ENCODE data around the gene KCTD13.
"Not testable (repeated sequence)": the region's sequence is repeated elsewhere in the genome, so short reads cannot be mapped to it uniquely, and the experiment has no call there.

Gene KCTD13

DNA sequence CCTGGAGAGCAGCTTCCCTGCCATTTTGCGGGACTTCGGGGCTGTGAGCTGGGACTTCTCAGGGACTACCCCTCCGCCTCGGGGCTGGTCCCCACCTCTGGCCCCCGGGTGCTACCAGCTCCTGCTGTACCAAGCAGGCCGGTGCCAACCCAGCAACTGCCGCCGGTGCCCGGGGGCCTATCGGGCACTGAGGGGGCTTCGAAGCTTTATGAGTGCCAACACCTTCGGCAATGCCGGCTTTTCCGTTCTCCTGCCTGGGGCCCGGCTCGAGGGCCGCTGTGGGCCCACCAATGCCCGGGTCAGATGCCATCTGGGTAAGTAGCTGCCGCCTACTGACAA lies 24.4 kb downstream of the KCTD13 start:
- no peak overlapping the region for H3K27ac Mint-ChIP-seq
- peaks cover 37% of the 10 kb centered on the region for H3K27me3 Mint-ChIP-seq
- no peak for DNase-seq

GRCh38 chr16:29900888-29901606 lies 25.0 kb downstream of the KCTD13 start:
- Mint-ChIP-seq H3K9me3 (no peaks in the 10 kb centered on the region), H3K4me1 (peaks cover 28% of the 10 kb centered on the region), H3K27ac (no peak overlapping the region), H3K27me3 (peaks cover 42% of the 10 kb centered on the region), H3K4me3 (peak overlapping the region; percentile 77 to 80)
- ATAC-seq = no peak
- DNase-seq = no peak

More for the DNA sequence above, 24.4 kb downstream of the KCTD13 start:
- H3K4me3 Mint-ChIP-seq = peak overlapping the region in 1 of 2 donors; percentile 47
- ATAC-seq = no peak
- H3K4me1 Mint-ChIP-seq = peaks cover 28% of the 10 kb centered on the region
- H3K9me3 Mint-ChIP-seq = no peaks in the 10 kb centered on the region

DNA sequence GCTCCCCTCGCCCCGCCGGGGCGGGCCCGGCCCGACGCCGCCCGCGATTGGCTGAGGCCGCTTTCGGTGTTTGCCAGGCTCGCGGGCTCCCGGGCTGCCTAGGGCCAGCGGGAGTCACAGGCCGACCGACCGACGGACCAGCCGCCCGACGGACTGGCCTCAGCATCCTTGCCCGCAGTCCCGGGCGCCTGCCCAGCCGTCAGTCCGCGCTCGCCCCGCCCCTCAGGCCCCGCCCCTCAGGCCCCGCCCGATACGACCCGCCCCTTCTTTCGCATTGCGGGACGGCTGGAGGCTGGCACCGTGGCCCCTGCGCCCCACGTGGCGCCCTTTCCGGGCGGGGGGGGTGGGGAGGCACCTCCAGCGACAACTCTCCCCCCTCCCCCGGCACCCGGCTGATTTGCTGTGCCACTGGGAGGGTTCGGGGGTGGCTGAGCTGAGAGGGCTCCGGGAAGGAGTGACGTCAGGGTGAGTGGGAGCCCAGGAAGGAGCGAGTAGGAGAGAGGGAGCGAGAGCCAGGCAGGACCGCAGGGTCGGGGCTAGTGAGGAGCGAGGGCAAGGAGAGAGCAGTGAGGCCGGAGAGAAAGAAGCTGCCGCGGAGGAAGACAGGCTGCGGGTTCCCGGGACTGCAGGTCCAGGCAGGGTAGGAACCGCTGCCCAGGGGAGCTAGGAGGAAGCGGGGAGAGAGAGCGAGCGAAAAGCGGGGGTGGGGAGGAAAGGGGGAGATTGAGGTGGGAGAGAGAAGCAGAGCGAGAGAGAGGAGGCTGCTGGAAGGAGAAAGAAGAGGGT lies 25.7 kb downstream of the KCTD13 start, which contains the start of gene ASPHD1:
Gene ASPHD1 (plus strand): TSS at position 387 of the 786 bp plus-strand sequence. CDS start 484 bp downstream, outside the sequence.
- ATAC-seq = peak; percentile 87

DNA sequence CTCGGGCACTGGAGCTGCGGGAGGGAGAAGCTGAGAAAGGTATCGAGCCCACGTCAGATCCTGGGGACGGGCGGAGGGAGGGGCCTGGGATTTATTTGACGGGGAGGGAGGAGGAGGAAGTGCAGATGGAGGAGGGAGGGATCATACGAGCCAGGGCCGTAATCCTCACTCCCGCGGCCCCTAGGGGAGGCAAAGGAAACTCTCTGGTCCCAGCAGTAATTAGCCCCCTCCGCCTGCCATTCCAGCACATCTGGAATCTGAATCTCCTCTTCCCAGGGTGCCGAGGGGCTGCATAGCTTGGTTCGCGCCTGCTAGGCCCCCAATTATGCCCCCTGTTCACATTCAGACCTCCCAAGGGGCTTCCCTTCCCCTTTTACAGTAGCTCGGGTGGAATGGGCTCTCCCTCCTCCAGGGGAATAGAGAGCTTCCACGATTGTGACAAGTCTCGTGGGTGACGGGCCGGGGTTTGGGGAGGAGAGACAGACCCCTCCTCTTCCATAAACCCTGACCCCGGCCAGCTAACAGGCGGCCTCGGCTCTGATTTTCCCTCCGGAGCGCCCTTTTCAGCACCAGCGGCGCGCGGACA lies 26.4 kb downstream of the KCTD13 start, which contains the start of gene SEZ6L2:
Gene SEZ6L2 (minus strand): TSS at position 35 of the 586 bp plus-strand sequence. CDS start 531 bp downstream, outside the sequence.
- Mint-ChIP-seq H3K9me3 (no peaks in the 10 kb centered on the region), H3K4me1 (peaks cover 28% of the 10 kb centered on the region), H3K27me3 (peaks cover 52% of the 10 kb centered on the region), H3K4me3 (peak within 1 kb of the TSS; percentile 77 to 80), H3K27ac (peak within 1 kb of the TSS in 1 of 2 donors; percentile 61)
- DNase-seq = peak in 1 of 2 donors; percentile 68
- ATAC-seq = no peak

More for the DNA sequence above, 25.7 kb downstream of the KCTD13 start, which contains the start of gene ASPHD1:
- DNase-seq = peak; percentile 59 to 82
- Mint-ChIP-seq H3K27ac (no peak within 1 kb of the TSS), H3K4me3 (peak within 1 kb of the TSS; percentile 77 to 80), H3K4me1 (peaks cover 28% of the 10 kb centered on the region), H3K9me3 (no peaks in the 10 kb centered on the region), H3K27me3 (peaks cover 50% of the 10 kb centered on the region)

- peaks cover 52% of the 10 kb centered on the region for H3K27me3 Mint-ChIP-seq
- peaks cover 28% of the 10 kb centered on the region for H3K4me1 Mint-ChIP-seq
- no peaks in the 10 kb centered on the region for H3K9me3 Mint-ChIP-seq
- DNase-seq = no peak
- H3K27ac Mint-ChIP-seq = peak overlapping the region in 1 of 2 donors; percentile 61
- ATAC-seq = no peak
- peak overlapping the region; percentile 24 to 57 for H3K4me3 Mint-ChIP-seq
Measured at GRCh38 chr16:29898804-29899515, 27.1 kb downstream of the KCTD13 start.

DNA sequence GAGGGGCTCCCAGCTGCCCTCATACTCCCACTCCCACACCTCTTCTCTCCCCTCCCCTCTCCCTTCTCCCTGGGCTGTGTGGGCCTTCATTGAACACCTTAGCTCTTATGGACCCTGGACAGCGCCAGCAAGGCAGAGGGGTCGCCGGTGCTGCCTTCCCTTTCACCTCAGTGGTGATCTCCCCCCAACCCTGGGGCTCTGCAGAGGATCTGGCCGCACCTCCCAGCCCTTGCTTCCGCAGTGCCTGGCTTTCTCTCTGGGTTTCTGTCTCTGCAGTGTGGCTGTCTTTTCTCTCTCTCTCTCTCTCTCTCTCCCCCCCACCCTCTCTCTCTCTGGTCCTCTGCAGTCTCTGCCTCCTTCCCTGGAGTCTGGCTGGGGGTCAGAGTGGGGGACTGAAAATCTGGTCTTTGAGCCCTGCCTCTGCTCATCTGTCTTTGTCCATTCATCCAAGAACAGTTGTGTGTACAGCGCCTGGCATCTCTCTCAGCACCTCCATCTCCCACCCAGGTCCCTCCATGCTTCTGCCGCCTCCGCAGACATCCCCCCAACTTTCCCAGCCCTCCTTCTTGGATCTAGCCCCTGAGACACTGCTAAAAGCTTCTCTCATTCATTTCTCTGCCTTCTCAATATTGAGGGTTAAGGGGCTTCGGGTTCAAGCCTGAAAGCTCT lies 27.8 kb downstream of the KCTD13 start:
- no peak overlapping the region for H3K27ac Mint-ChIP-seq

DNA sequence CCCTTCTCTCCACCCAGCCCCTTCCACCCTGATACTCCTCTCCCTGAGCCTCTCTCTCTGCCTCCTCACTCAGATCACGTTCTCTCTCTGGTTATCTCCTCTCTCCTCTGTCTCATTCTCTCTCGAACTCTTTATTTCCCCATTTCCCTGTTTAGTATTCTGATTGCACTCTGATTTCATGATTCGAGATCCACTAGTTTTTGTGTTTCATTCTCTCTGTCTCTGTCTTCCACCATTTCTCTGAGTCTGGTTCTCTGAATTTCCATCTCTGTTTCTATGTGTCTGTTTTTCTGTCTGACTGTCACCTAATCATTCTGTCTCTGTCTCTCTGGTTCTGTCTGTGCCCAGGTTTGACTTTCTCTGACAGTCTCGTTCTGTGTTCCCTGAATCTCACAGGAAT lies 28.7 kb downstream of the KCTD13 start:
- DNase-seq (no peak), ATAC-seq (no peak)
- Mint-ChIP-seq H3K4me3 (no peak overlapping the region), H3K4me1 (peaks cover 21% of the 10 kb centered on the region), H3K9me3 (no peaks in the 10 kb centered on the region), H3K27me3 (peaks cover 52% of the 10 kb centered on the region), H3K27ac (no peak overlapping the region)

More for the DNA sequence above, 27.8 kb downstream of the KCTD13 start:
- DNase-seq (no peak), ATAC-seq (no peak)
- Mint-ChIP-seq H3K9me3 (no peaks in the 10 kb centered on the region), H3K4me1 (peaks cover 22% of the 10 kb centered on the region), H3K4me3 (no peak overlapping the region), H3K27me3 (peaks cover 52% of the 10 kb centered on the region)

DNA sequence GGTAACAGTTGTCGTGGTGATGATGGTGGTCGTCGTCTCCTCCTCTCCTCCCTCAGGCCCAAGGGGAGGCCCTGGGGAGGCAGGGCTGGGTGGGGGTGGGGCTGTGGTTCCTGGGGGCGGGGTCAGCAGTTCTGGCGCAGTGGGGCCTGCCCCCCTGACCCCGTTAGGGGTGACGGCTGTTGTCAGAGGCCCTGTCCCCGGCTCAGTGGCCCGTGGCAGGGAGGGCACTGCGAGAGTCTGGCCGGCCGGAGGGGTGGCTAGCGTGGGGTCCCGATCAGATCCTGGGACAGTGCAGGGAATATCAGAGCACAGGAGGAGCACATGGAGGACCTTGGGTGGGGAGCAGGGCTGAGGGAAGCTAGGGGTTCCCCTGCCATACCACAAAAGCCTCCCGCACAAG lies 29.2 kb downstream of the KCTD13 start:
- Mint-ChIP-seq H3K9me3 (no peaks in the 10 kb centered on the region), H3K4me1 (peaks cover 21% of the 10 kb centered on the region), H3K27ac (no peak overlapping the region), H3K4me3 (no peak overlapping the region), H3K27me3 (peaks cover 52% of the 10 kb centered on the region)
- DNase-seq (no peak), ATAC-seq (no peak)

DNA sequence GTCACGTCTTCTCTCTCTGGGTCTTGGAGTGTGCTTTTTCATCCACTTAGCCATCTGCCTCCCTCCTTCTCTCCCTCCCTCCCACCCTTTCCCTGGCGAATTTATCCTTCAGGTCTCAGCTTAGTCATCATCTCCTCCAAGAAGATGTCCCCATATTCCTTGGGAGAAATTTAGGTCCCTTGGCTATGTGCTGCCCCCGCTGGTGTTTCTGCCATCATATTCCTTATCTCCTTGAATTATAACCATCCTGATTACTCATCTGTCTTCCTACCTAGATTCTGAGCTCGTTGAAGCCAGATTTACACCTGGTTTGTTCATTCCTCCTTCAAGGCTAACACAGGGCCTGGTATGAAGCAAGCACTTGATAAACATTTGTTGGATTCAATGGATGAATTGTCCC lies 31.7 kb downstream of the KCTD13 start:
- no peak for ATAC-seq
- Mint-ChIP-seq H3K27me3 (peaks cover 41% of the 10 kb centered on the region), H3K4me3 (no peak overlapping the region), H3K9me3 (no peaks in the 10 kb centered on the region), H3K27ac (no peak overlapping the region), H3K4me1 (peaks cover 11% of the 10 kb centered on the region)
- DNase-seq = no peak

DNA sequence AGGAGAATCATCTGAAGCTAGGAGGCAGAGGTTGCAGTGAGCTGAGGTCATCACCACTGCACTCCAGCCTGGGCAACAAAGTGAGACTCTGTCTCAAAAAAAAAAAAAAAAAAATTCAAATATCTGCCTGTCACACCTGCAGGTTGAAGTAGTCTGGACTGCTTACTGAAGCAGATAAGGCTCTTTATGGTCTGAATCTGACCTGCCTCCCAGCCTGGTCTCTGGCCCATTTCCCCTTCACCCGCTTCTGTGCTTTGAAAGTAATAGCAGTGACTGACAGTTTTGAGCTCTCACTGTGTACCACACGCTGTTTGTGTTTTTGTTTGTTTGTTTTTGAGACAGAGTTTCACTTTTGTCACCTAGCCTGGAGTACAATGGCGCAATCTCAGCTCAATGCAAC lies 32.5 kb downstream of the KCTD13 start:
- DNase-seq (no peak), ATAC-seq (no peak)
- H3K4me3 Mint-ChIP-seq = no peak overlapping the region
- H3K27me3 Mint-ChIP-seq = peaks cover 33% of the 10 kb centered on the region
- H3K9me3 Mint-ChIP-seq = no peaks in the 10 kb centered on the region
- peaks cover 3% of the 10 kb centered on the region for H3K4me1 Mint-ChIP-seq
- no peak overlapping the region for H3K27ac Mint-ChIP-seq

GRCh38 chr16:29892458-29892813 lies 33.6 kb downstream of the KCTD13 start:
- H3K27ac Mint-ChIP-seq = no peak overlapping the region
- H3K27me3 Mint-ChIP-seq = peaks cover 22% of the 10 kb centered on the region
- no peak overlapping the region for H3K4me3 Mint-ChIP-seq
- no peak for ATAC-seq
- no peaks in the 10 kb centered on the region for H3K9me3 Mint-ChIP-seq
- no peaks in the 10 kb centered on the region for H3K4me1 Mint-ChIP-seq
- DNase-seq = no peak

DNA sequence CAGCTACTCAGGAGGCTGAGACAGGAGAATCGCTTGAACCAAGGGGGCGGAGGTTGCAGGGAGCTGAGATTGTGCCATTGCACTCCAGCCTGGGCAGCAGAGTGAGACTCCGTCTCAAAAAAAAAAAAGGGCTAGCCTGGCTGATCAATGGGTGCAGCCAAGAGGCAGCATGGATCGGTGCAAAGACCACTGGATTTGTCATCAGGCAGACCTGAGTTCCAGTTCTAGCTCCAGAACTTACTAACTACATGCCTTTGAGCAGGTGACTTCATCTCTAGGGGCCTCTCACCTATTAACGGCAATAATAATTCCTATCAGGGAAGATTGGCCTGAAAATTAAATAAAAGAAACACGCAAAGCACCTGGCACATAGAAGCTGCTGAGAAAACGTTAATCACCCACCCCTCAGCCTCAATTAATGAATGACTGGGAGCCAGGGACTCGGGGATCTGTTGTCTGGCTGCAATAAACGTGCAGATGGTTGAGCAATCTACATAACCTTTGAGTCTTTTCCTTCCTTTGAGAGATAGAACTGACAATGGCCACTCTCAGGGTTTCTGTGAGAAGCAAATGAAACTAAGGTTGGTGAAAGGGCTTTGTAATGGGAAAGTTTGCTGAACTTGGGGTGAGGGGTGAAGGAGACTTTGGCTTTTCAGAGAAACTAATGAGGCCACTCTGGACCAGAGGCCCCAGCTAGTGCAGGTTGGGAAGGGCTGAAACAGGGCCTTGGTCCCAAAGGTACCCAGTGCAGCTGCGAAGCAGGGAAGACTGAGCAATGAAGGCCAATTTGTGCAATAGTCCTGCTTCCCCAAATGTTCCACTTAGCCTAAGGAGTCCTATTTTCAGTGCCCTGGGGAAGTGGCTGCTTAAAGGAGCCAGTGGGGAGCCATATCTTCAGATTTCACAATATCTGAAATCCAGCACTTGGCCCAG lies 34.2 kb downstream of the KCTD13 start:
- H3K4me3 Mint-ChIP-seq = no peak overlapping the region
- ATAC-seq = no peak
- no peaks in the 10 kb centered on the region for H3K4me1 Mint-ChIP-seq
- H3K27ac Mint-ChIP-seq = no peak overlapping the region
- no peak for DNase-seq
- peaks cover 17% of the 10 kb centered on the region for H3K27me3 Mint-ChIP-seq
- H3K9me3 Mint-ChIP-seq = no peaks in the 10 kb centered on the region

- H3K9me3 Mint-ChIP-seq, H3K27ac Mint-ChIP-seq, ATAC-seq, H3K27me3 Mint-ChIP-seq, H3K4me1 Mint-ChIP-seq, DNase-seq, H3K4me3 Mint-ChIP-seq: not testable (repeated sequence)
Measured at GRCh38 chr16:29889372-29889771, 36.7 kb downstream of the KCTD13 start.

DNA sequence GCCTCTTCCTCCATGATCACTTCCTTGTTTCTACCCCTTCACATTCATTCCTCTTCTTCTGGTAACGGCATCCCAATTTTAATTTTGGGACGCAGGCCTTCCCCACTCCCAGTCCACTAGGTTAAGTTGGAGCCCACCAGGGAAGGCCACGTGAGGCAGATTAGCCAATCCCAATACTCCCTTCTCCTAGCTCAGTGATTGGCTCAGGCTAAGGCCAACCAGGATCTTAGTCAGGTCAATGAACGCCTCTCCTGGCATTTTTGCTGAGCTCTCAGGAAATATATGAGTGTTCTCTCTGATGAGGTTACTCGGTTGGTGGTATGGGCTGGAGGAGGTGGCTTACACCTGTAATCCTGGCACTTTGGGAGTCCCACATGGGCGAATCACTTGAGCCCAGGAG lies 42.0 kb downstream of the KCTD13 start:
- Mint-ChIP-seq H3K27me3 (peaks cover 9% of the 10 kb centered on the region), H3K27ac (peak overlapping the region in 1 of 2 donors; percentile 12), H3K4me1 (no peaks in the 10 kb centered on the region), H3K4me3 (no peak overlapping the region), H3K9me3 (no peaks in the 10 kb centered on the region)
- ATAC-seq (no peak), DNase-seq (no peak)
